OCI-LY7 (cell line): ENCODE measurements around the gene RSAD2.

Experiments used
- EZH2phosphoT487 ChIP-seq: fragments of 200-600 bp; sonication (generic); IDR thresholded peaks from 2 replicates; pipeline ENCODE4 v1.6.1; 2018; ENCODE audit warnings: low read depth, borderline replicate concordance, mild to moderate bottlenecking, mixed run types, antibody characterized with exemption, low read length, moderate library complexity, mixed read lengths
- TF ChIP-seq, protein P1 (sequence below): fragments of 200-600 bp; sonication (generic); conservative IDR thresholded peaks from 2 replicates; pipeline ENCODE4 v1.5.1; 2014; ENCODE audit warnings: mild to moderate bottlenecking, antibody characterized with exemption, low read length, moderate library complexity, mixed read lengths

DNA sequence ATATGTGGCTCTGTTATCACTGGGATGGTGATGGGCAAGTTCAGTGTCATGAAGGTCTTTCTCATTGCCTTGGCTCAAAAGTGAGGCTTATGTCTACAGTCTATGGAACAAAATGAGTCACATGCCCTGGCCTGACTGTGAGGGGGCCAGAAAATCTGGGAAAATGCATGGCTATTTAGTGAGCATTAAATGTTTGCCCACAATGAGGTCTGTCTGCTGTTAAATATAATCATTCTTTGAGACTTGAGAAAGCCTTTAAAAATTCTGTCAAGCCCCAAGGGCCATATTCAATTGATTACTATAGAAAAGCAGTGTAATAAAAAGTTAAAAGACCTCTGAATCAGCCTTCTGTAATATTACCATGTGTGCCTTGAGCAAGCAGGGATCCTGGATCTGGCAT is 34.1 kb downstream of the RSAD2 start:
- TF ChIP-seq, protein P1, sequence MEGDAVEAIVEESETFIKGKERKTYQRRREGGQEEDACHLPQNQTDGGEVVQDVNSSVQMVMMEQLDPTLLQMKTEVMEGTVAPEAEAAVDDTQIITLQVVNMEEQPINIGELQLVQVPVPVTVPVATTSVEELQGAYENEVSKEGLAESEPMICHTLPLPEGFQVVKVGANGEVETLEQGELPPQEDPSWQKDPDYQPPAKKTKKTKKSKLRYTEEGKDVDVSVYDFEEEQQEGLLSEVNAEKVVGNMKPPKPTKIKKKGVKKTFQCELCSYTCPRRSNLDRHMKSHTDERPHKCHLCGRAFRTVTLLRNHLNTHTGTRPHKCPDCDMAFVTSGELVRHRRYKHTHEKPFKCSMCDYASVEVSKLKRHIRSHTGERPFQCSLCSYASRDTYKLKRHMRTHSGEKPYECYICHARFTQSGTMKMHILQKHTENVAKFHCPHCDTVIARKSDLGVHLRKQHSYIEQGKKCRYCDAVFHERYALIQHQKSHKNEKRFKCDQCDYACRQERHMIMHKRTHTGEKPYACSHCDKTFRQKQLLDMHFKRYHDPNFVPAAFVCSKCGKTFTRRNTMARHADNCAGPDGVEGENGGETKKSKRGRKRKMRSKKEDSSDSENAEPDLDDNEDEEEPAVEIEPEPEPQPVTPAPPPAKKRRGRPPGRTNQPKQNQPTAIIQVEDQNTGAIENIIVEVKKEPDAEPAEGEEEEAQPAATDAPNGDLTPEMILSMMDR, result no peak
- no peak for TF ChIP-seq EZH2phosphoT487
